ENCODE measurements around the gene CHN2. TPM values are rescaled to one million over a fixed set of nuclear protein-coding genes. Genes with fewer than 3 reads are reported as not detected.
A peak's percentile ranks its signal among the peaks of the same experiment; 100 is the strongest.

CHN2 gene
- total RNA-seq, 1 experiment from 2014 or later = not detected

- Histone ChIP-seq H4K20me1 (ENCODE audit: insufficient read depth) (no peaks in the 10 kb centered on the region), H3K27ac (no peak overlapping the region), H3K4me1 (replicated peaks; ENCODE audit: insufficient read depth) (peaks cover 25% of the 10 kb centered on the region), H3K9me3 (ENCODE audit: insufficient read depth, low read depth) (no peaks in the 10 kb centered on the region), H3K4me2 (no peak overlapping the region), H3F3A (ENCODE audit: insufficient read depth, low read depth) (peaks cover 6% of the 10 kb centered on the region; the same call in 1 of the 2 replicates), H3K27me3 (ENCODE audit: insufficient read depth, low read depth) (0 out of 2 replicates have a peak, but pooled peaks cover 6% of the 10 kb centered on the region), H3K4me3 (no peak overlapping the region), H2AFZ (no peak overlapping the region), H3K36me3 (ENCODE audit: low read depth) (no peaks in the 10 kb centered on the region), H3K79me2 (ENCODE audit: low read depth) (no peaks in the 10 kb centered on the region), H3K9me2 (ENCODE audit: insufficient read depth) (no peaks in the 10 kb centered on the region)
- intact Hi-C loops (cut with micrococcal nuclease; ENCODE audit: unreplicated experiment) = no loop called here
- no TSS peak for BruUV-seq (replicated peaks)
- POLR2A ChIA-PET (ENCODE audit: unreplicated experiment) = no interaction called here
- DNase-seq = no peak
- CTCF ChIA-PET = no interaction called here
- no peak for TF ChIP-seq CTCF (conservative IDR thresholded peaks at IDR 0.05)
- no peak for TF ChIP-seq EZH2 (IDR thresholded peaks at IDR 0.05; ENCODE audit: low read depth)
These were observed 91.3 kb downstream of the CHN2 start for GRCh38 chr7:29285861-29286260.

- intact Hi-C loops (cut with micrococcal nuclease; ENCODE audit: unreplicated experiment) = no loop called here
- POLR2A ChIA-PET (ENCODE audit: unreplicated experiment) = no interaction called here
These were observed 92.8 kb downstream of the CHN2 start for GRCh38 chr7:29287366-29287765.

GRCh38 chr7:29288181-29289091 is 93.9 kb downstream of the CHN2 start:
- H3K27me3 ChIP-seq (ENCODE audit: insufficient read depth, low read depth) = peaks cover 6% of the 10 kb centered on the region; the same call in 1 of the 2 replicates
- H2AFZ ChIP-seq = no peak overlapping the region
- intact Hi-C loops (cut with micrococcal nuclease; ENCODE audit: unreplicated experiment) = no loop called here
- no peak overlapping the region for H3K27ac ChIP-seq
- no peaks in the 10 kb centered on the region for H3K9me3 ChIP-seq (ENCODE audit: insufficient read depth, low read depth)
- DNase-seq = no peak
- H3F3A ChIP-seq (ENCODE audit: insufficient read depth, low read depth) = peaks cover 6% of the 10 kb centered on the region; the same call in 1 of the 2 replicates
- no peaks in the 10 kb centered on the region for H3K9me2 ChIP-seq (ENCODE audit: insufficient read depth)
- no peaks in the 10 kb centered on the region for H4K20me1 ChIP-seq (ENCODE audit: insufficient read depth)
- no peak for TF ChIP-seq EZH2 (IDR thresholded peaks at IDR 0.05; ENCODE audit: low read depth)
- no peak for TF ChIP-seq CTCF (conservative IDR thresholded peaks at IDR 0.05)
- no TSS peak for BruUV-seq (replicated peaks)
- H3K36me3 ChIP-seq (ENCODE audit: low read depth) = no peaks in the 10 kb centered on the region
- POLR2A ChIA-PET (ENCODE audit: unreplicated experiment) = no interaction called here
- H3K79me2 ChIP-seq (ENCODE audit: low read depth) = no peaks in the 10 kb centered on the region
- H3K4me1 ChIP-seq (replicated peaks; ENCODE audit: insufficient read depth) = peaks cover 25% of the 10 kb centered on the region
- CTCF ChIA-PET = interaction anchor here (0.7 kb wide), 1 partner anchor 82 kb away, joined by 3 read pairs; no protein-coding TSS in a partner anchor
- H3K4me2 ChIP-seq = no peak overlapping the region
- H3K4me3 ChIP-seq = no peak overlapping the region

More at GRCh38 chr7:29287366-29287765, 92.8 kb downstream of the CHN2 start:
- Histone ChIP-seq H4K20me1 (ENCODE audit: insufficient read depth) (no peaks in the 10 kb centered on the region), H3K4me1 (replicated peaks; ENCODE audit: insufficient read depth) (peaks cover 25% of the 10 kb centered on the region), H3K9me3 (ENCODE audit: insufficient read depth, low read depth) (no peaks in the 10 kb centered on the region), H3K36me3 (ENCODE audit: low read depth) (no peaks in the 10 kb centered on the region), H3K4me2 (peak overlapping the region; percentile 18; the same call in 1 of the 2 replicates), H3K4me3 (no peak overlapping the region), H3K9me2 (ENCODE audit: insufficient read depth) (no peaks in the 10 kb centered on the region), H3K27me3 (ENCODE audit: insufficient read depth, low read depth) (0 out of 2 replicates have a peak, but pooled peaks cover 6% of the 10 kb centered on the region), H2AFZ (no peak overlapping the region), H3K79me2 (ENCODE audit: low read depth) (no peaks in the 10 kb centered on the region), H3K27ac (no peak overlapping the region), H3F3A (ENCODE audit: insufficient read depth, low read depth) (peaks cover 6% of the 10 kb centered on the region; the same call in 1 of the 2 replicates)
- DNase-seq = peak in 1 of 2 experiments; percentile 85
- TF ChIP-seq EZH2 (IDR thresholded peaks at IDR 0.05; ENCODE audit: low read depth) = no peak
- no peak for TF ChIP-seq CTCF (conservative IDR thresholded peaks at IDR 0.05)
- no TSS peak for BruUV-seq (replicated peaks)
- CTCF ChIA-PET = no interaction called here

Measured in PC-9 (cell line).